Measurements from ENCODE around the gene NUDT3.
A peak's percentile ranks its signal among the peaks of the same experiment; 100 is the strongest.

NUDT3 gene

DNA sequence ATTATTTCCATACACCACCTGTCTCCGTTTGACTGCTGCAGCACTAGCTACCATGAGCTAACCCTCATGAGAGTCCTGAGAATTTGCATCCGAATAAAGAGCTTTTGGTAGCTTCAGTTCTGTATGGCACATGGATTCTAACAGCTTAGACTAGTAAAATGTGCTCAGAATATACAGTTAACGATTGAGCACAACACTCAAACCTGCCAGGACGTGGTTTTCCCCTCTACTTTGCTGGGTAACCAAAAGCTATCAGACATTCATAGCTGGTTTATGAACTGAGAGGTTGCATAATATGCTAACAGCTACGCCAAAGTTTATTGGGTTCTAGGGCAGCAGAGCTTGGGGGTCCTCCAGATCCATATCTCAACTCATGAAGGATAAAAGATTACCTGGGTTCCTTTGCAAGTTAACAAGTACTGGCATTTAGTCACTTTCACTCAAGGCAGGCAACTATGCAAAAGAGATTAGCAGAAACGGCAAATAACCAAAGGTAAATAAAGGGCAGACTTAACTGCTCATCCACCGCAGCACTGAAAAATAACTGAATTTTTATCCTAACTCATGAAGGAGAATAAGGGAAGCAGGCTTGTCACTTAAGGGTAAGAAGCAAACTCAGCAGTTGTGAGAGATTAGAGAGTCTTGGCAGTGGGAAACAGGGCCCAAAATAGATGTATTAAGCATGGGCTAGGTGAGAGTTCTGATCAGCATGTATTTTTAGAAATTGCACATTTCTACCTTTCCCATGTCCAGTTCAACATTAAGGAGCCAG is 29.4 kb downstream of the NUDT3 start:
- TF ChIP-seq EGR1 (IDR thresholded peaks at IDR 0.05) (no peak), TAF1 (IDR thresholded peaks at IDR 0.05; ENCODE audit: low read depth) (no peak), FOXM1 (IDR thresholded peaks at IDR 0.05; ENCODE audit: borderline replicate concordance, low read depth) (no peak)
- TF ChIP-seq, protein P1, sequence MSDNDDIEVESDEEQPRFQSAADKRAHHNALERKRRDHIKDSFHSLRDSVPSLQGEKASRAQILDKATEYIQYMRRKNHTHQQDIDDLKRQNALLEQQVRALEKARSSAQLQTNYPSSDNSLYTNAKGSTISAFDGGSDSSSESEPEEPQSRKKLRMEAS (IDR thresholded peaks at IDR 0.05), result no peak

DNA sequence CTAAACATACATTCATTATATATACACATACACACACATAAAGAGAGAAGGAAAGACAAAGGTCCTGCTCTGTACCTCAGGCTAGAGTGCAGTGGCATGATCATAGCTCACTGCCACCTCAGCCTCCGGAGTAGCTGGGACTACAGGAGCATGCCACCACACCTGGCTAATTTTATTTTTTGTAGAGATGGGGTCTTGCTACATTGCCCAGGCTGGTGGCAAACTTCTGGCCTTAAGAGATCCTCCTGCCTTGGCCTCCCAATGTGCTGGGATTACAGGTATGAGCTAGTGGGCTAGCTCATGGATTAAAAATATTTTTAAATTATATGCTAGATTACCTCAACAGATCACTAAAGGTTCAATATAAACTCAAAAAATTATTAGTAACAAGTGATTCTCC is 30.3 kb downstream of the NUDT3 start:
- TF ChIP-seq, protein P2, sequence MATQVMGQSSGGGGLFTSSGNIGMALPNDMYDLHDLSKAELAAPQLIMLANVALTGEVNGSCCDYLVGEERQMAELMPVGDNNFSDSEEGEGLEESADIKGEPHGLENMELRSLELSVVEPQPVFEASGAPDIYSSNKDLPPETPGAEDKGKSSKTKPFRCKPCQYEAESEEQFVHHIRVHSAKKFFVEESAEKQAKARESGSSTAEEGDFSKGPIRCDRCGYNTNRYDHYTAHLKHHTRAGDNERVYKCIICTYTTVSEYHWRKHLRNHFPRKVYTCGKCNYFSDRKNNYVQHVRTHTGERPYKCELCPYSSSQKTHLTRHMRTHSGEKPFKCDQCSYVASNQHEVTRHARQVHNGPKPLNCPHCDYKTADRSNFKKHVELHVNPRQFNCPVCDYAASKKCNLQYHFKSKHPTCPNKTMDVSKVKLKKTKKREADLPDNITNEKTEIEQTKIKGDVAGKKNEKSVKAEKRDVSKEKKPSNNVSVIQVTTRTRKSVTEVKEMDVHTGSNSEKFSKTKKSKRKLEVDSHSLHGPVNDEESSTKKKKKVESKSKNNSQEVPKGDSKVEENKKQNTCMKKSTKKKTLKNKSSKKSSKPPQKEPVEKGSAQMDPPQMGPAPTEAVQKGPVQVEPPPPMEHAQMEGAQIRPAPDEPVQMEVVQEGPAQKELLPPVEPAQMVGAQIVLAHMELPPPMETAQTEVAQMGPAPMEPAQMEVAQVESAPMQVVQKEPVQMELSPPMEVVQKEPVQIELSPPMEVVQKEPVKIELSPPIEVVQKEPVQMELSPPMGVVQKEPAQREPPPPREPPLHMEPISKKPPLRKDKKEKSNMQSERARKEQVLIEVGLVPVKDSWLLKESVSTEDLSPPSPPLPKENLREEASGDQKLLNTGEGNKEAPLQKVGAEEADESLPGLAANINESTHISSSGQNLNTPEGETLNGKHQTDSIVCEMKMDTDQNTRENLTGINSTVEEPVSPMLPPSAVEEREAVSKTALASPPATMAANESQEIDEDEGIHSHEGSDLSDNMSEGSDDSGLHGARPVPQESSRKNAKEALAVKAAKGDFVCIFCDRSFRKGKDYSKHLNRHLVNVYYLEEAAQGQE (IDR thresholded peaks at IDR 0.05; ENCODE audit: low read depth), result no peak
- TF ChIP-seq, protein P3, sequence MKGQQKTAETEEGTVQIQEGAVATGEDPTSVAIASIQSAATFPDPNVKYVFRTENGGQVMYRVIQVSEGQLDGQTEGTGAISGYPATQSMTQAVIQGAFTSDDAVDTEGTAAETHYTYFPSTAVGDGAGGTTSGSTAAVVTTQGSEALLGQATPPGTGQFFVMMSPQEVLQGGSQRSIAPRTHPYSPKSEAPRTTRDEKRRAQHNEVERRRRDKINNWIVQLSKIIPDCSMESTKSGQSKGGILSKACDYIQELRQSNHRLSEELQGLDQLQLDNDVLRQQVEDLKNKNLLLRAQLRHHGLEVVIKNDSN (IDR thresholded peaks at IDR 0.05), result no peak
- no peak for TF ChIP-seq EP300 (IDR thresholded peaks at IDR 0.05; ENCODE audit: borderline replicate concordance)

DNA sequence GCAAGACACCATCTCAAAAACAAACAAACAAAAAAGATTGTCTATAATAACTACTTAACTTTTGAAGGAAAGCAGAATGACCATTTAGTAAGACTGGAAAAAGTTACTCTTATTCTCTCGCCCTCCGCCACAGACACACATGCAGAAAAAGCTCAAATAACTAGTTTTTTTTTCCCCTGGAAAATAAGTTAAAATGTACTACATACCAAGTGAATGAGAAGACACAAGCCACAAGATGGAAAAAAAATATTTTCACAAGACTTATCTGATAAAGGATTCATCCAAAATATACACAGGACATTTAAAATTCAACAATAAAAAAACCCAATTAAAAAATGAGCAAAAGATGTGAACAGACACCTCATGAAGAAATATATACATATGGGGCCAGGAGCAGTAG is 31.9 kb downstream of the NUDT3 start:
- TF ChIP-seq EP300 (IDR thresholded peaks at IDR 0.05; ENCODE audit: borderline replicate concordance), result no peak
- TF ChIP-seq YY1 (IDR thresholded peaks at IDR 0.05; ENCODE audit: low read depth), result no peak
- no peak for TF ChIP-seq CEBPB (IDR thresholded peaks at IDR 0.05)
- no peak for TF ChIP-seq NFIC (IDR thresholded peaks at IDR 0.05)
- no peak for TF ChIP-seq TEAD4 (IDR thresholded peaks at IDR 0.05)
- TF ChIP-seq, protein P1 (IDR thresholded peaks at IDR 0.05), result no peak
- no peak for TF ChIP-seq TCF12 (IDR thresholded peaks at IDR 0.05; ENCODE audit: low read depth)
- TF ChIP-seq, protein P2 (IDR thresholded peaks at IDR 0.05; ENCODE audit: low read depth), result no peak
- TF ChIP-seq TAF1 (IDR thresholded peaks at IDR 0.05; ENCODE audit: low read depth), result no peak
- no peak for TF ChIP-seq RAD21 (IDR thresholded peaks at IDR 0.05; ENCODE audit: low read depth)
- TF ChIP-seq CREB1 (IDR thresholded peaks at IDR 0.05; ENCODE audit: low read depth), result no peak
- TF ChIP-seq ZBTB7A (IDR thresholded peaks at IDR 0.05; ENCODE audit: low read depth), result no peak
- TF ChIP-seq EGR1 (IDR thresholded peaks at IDR 0.05), result no peak
- TF ChIP-seq, protein P3 (IDR thresholded peaks at IDR 0.05), result no peak

DNA sequence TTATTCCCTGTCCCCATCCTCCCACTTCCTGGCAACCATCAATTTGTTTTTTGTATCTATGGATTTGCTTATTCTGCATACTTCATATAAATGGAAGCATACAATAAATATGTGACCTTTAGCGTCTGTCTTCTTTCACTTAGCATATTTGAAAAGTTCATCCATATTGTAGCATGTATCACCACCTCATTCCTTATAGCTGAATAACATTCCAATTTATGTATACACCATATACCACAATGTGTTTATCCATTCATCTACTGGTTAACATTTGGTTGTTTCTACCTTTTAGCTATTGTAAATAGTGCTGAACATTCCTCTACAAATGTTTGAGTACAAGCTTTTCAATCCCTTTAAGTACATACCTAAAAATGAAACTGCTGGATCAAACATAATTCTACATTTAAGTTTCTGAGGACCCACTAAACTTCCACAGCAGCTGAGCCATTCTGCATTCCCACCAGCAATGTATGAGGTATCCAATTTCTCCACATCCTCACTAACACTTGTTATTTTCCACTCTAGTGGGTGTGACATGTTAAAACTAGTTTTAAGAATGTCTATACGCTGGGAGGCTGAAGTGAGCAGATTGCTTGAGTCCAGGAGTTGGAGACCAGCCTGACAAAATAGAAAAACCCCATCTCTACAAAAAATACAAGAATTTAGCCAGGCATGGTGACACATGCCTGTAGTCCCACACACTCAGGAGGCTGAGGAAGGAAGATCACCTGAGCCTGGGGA is 32.9 kb downstream of the NUDT3 start:
- TF ChIP-seq YY1 (IDR thresholded peaks at IDR 0.05; ENCODE audit: low read depth), result no peak
- peak; percentile 56; the same call in 1 of the 2 replicates for TF ChIP-seq TEAD4 (IDR thresholded peaks at IDR 0.05)

DNA sequence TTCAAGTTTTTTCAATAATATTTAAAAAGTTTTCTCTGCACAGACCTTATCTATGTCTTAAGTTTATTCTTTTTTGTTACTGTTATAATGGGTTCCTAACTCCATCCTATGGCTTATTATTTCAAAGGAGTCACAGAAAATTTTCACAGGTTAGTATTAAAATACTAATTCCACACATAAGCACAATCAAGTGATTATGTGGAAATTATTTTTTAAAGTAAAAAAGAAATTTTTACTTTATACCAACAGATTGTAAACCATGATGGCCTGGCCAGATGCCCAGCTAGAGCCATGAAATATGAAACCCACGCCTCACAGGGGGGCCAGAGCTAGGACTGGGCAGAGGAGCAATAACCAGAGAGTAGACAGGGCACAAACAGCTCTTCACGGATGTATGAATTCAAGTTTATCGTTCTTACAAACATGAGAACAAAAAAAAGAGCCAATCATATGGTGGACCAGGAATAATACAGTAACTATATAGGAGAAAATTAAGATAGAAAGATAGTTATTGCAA is 34.0 kb downstream of the NUDT3 start:
- TF ChIP-seq TEAD4 (IDR thresholded peaks at IDR 0.05) (no peak), NFIC (IDR thresholded peaks at IDR 0.05) (peak; percentile 73), FOXM1 (IDR thresholded peaks at IDR 0.05; ENCODE audit: borderline replicate concordance, low read depth) (peak; percentile 29; the same call in 1 of the 2 replicates), YY1 (IDR thresholded peaks at IDR 0.05; ENCODE audit: low read depth) (0 out of 2 replicates have a peak, but pooled peaks have one; percentile 31), TCF12 (IDR thresholded peaks at IDR 0.05; ENCODE audit: low read depth) (peak; percentile 29; the same call in 1 of the 2 replicates)

DNA sequence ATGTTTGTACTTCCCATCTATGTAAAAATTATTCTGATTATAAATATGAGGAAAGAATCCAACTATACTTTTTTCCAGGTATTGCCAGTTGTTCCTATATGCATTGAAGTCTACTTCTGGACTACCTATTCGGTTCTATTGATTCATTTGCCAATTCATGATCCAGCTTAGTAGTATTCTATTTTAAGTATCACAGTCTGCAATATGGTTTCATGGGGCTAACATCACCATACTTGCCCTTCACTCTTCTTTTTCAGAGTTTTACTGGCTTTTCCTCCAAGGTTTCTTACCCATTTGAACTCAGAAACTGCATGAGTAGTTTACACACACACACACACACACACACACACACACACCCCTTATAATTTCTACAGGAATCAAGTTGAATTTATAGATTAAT is 34.5 kb downstream of the NUDT3 start:
- TF ChIP-seq ZBTB7A (IDR thresholded peaks at IDR 0.05; ENCODE audit: low read depth) (no peak), NFIC (IDR thresholded peaks at IDR 0.05) (no peak), TAF1 (IDR thresholded peaks at IDR 0.05; ENCODE audit: low read depth) (no peak), RAD21 (IDR thresholded peaks at IDR 0.05; ENCODE audit: low read depth) (no peak), TEAD4 (IDR thresholded peaks at IDR 0.05) (no peak), FOXM1 (IDR thresholded peaks at IDR 0.05; ENCODE audit: borderline replicate concordance, low read depth) (no peak), CREB1 (IDR thresholded peaks at IDR 0.05; ENCODE audit: low read depth) (no peak), YY1 (IDR thresholded peaks at IDR 0.05; ENCODE audit: low read depth) (no peak), TCF12 (IDR thresholded peaks at IDR 0.05; ENCODE audit: low read depth) (no peak), EP300 (IDR thresholded peaks at IDR 0.05; ENCODE audit: borderline replicate concordance) (no peak), CEBPB (IDR thresholded peaks at IDR 0.05) (no peak), EGR1 (IDR thresholded peaks at IDR 0.05) (no peak)
- TF ChIP-seq, protein P3 (IDR thresholded peaks at IDR 0.05), result no peak
- TF ChIP-seq, protein P2 (IDR thresholded peaks at IDR 0.05; ENCODE audit: low read depth), result no peak
- TF ChIP-seq, protein P1 (IDR thresholded peaks at IDR 0.05), result no peak
